ENCODE results near the gene RRP15. TPM values are rescaled to one million over a fixed set of nuclear protein-coding genes. Genes with fewer than 3 reads are reported as not detected.

Gene RRP15
- 19.6 and 28.0 TPM in 2 replicates for polyA plus RNA-seq

GRCh38 chr1:218284917-218285635, at the start of gene RRP15:
Gene RRP15, plus strand, starts transcription at chr1:218285293. Its CDS starts 24 bp downstream, at chr1:218285317.

GRCh38 chr1:218344814-218345672, 60.0 kb downstream of the RRP15 start, which contains the start of gene TGFB2:
Gene TGFB2, plus strand, starts transcription at chr1:218345336. Its CDS starts 1,366 bp downstream, at chr1:218346702.

Other genes starting within 250 kb of the RRP15 start
- 2.7 and 6.9 TPM in 2 replicates for gene TGFB2, start 60.0 kb downstream of the RRP15 start, polyA plus RNA-seq

Data from Purkinje cell (primary cell).